ENCODE measurements around the gene GSTA2. TPM values are rescaled to one million over a fixed set of nuclear protein-coding genes. Genes with fewer than 3 reads are reported as not detected.

GSTA2 gene
- total RNA-seq, 1 experiment from 2014 or later: not detected

- Histone ChIP-seq H2BK15ac (ENCODE audit: low read depth, low read length) (no peak overlapping the region), H3K23me2 (ENCODE audit: insufficient read length, low read depth, low read length, poor library complexity, severe bottlenecking) (no peaks in the 10 kb centered on the region), H2BK20ac (ENCODE audit: low read depth, low read length, poor library complexity, severe bottlenecking) (no peak overlapping the region), H3K79me2 (ENCODE audit: insufficient read depth, low read length) (no peaks in the 10 kb centered on the region), H3K27ac (ENCODE audit: insufficient read length, low read depth, low read length) (no peak overlapping the region), H2BK5ac (ENCODE audit: insufficient read length, low read length) (no peak overlapping the region), H3K23ac (ENCODE audit: insufficient read length, low read depth, low read length) (no peak overlapping the region), H4K91ac (ENCODE audit: insufficient read length, low read depth, low read length) (no peak overlapping the region), H2BK12ac (ENCODE audit: insufficient read length, low read depth, low read length) (no peak overlapping the region), H3K9ac (ENCODE audit: extremely low read depth, insufficient read length, low read length) (no peak overlapping the region), H3K9me3 (ENCODE audit: control insufficient read depth, low read depth, low read length) (no peaks in the 10 kb centered on the region), H3K56ac (ENCODE audit: insufficient read length, low read depth, low read length) (no peak overlapping the region), H3K27me3 (ENCODE audit: insufficient read depth, low read length) (no peaks in the 10 kb centered on the region), H3K4me1 (ENCODE audit: insufficient read depth, low read length) (peaks cover 2% of the 10 kb centered on the region; the same call in 1 of the 2 replicates), H3K14ac (ENCODE audit: insufficient read depth, low read length) (no peak overlapping the region), H2AFZ (ENCODE audit: low read length) (no peak overlapping the region), H3K4ac (ENCODE audit: low read depth, low read length) (no peak overlapping the region), H3T11ph (ENCODE audit: low read length) (no peak overlapping the region), H3K79me1 (ENCODE audit: insufficient read depth, low read depth, low read length, poor library complexity, severe bottlenecking) (no peaks in the 10 kb centered on the region), H4K20me1 (ENCODE audit: control insufficient read depth, insufficient read depth, insufficient read length) (no peaks in the 10 kb centered on the region), H3K18ac (ENCODE audit: insufficient read length, low read depth, low read length) (no peak overlapping the region), H3K4me2 (ENCODE audit: insufficient read depth, insufficient read length, low read length) (no peak overlapping the region), H2BK120ac (ENCODE audit: low read depth, low read length, poor library complexity, severe bottlenecking) (no peak overlapping the region), H4K5ac (ENCODE audit: insufficient read length, low read depth, low read length) (no peak overlapping the region), H4K8ac (replicated peaks; ENCODE audit: insufficient read length, low read depth, low read length) (no peak overlapping the region), H2AK5ac (ENCODE audit: insufficient read length, low read length) (no peak overlapping the region)
- no peaks in the 10 kb centered on the region for H3K36me3 Mint-ChIP-seq (ENCODE audit: insufficient read depth in 1 of 3, low read depth in 3 of 3)
- no peak overlapping the region for H3K27ac Mint-ChIP-seq
- H3K9me3 Mint-ChIP-seq: no peaks in the 10 kb centered on the region
- peaks cover 2% of the 10 kb centered on the region; the same call in 1 of the 2 replicates for H3K27me3 Mint-ChIP-seq (ENCODE audit: low read depth)
- no peak for DNase-seq
- WGBS (ENCODE audit: extremely low coverage, insufficient read length, low lambda C conversion rate): no CpG with 5 or more reads among the region's 15 CpGs
- H3K4me1 Mint-ChIP-seq: peaks cover 35 to 40% of the 10 kb centered on the region in 2 experiments
- no peak overlapping the region for H3K4me3 Mint-ChIP-seq
- no peak for TF ChIP-seq CTCF (conservative IDR thresholded peaks at IDR 0.05)
These were observed 36.3 kb downstream of the GSTA2 start for GRCh38 chr6:52726741-52727535.
